ENCODE data around the gene PEX16.

The PEX16 gene

DNA sequence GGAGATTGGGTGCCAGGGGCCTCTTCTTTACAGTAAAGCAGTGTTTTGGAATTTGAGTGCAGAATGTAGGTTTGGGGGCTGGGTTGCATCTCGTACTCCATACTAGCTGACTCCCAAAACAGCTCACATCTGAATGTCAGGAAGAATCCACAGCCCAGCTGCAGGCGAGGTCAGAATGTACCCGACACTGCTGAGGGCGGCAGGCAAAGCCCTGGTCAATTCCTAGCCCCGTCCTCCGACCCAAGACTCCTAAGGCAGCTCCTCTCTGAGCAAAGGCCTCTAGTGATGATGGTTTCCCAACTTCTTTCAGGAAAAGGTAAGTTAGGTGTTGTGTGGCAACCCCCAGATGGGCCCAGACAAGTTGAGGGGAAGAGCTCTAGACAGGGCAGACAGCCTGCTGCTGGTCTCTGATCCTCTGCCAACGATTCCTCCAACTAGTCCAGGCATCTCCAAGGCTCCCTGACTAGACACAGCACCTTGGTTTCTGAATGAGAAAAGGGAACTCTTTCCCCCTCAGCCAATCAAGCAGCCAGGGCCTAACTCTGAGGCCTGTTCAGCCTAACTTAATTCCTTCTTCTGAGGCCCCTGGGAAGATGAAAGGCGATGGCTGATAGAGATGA, 13.4 kb upstream of the PEX16 start:
- DNase-seq, result no peak

DNA sequence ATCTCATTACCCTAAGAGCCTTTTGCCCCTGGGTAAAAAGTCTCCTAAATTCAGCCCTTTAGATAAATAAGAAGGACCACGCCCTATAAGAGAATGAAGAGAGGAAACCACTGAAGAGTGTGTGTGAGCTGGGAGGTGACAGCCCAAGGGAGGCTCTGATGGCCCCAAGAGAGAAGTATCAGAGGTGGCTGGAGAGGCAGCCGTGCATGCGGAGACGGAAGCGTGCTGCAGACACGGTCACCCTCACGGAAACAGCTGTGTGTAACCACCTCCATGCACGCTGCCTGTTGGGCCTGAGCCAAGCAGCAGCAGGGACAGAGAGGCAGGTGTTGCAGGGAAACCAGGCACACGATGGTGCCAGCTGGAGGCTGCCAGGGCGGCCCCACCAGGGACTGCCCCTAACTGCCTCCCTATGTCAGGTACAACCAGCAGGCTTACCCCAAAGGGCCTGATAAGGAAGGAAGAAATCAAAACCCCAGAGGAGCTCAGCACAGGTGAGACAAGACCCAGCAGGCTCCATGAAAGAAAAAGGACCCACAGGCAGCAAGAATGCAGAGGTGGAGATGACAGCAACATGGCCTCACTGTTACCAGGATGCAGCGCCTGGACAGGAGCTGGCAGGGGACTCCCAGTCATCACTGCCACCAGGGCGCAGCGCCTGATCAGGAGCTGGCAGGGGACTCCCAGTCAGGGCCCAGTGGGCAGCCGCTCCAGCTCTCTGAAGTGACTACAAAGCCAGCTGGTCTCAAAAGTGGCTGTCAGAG, 12.5 kb upstream of the PEX16 start:
- peak; percentile 37 for DNase-seq

DNA sequence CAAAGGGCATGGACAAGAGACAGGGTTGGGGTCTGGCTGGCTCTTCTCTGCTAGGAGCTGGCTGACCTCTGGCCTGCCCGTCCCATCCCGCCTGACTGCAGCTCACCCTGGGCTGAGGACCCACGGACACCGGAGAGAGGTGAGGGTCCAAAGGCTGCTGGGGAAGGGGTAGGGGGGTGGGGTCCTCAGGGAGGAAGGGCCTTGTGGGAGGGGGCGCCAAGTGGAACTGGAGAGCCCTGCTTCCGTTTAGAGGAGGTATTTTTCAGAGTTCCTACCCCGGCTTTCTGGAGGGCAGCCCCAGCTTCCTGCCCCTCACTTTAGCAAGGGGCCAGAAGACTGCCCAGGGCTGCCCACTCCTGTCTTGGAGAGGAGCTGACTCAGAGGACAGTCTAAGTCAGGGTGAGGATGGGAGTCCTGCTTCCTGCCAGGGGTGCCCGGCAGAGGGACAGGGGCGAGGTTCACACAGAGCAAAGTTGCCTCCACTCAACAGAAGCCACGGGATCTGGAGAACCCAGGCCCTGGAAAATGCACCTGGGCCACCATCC, 11.9 kb upstream of the PEX16 start:
- DNase-seq, result no peak

- DNase-seq, result no peak
Observed at GRCh38 chr11:45928535-45929215, 11.0 kb upstream of the PEX16 start.

DNA sequence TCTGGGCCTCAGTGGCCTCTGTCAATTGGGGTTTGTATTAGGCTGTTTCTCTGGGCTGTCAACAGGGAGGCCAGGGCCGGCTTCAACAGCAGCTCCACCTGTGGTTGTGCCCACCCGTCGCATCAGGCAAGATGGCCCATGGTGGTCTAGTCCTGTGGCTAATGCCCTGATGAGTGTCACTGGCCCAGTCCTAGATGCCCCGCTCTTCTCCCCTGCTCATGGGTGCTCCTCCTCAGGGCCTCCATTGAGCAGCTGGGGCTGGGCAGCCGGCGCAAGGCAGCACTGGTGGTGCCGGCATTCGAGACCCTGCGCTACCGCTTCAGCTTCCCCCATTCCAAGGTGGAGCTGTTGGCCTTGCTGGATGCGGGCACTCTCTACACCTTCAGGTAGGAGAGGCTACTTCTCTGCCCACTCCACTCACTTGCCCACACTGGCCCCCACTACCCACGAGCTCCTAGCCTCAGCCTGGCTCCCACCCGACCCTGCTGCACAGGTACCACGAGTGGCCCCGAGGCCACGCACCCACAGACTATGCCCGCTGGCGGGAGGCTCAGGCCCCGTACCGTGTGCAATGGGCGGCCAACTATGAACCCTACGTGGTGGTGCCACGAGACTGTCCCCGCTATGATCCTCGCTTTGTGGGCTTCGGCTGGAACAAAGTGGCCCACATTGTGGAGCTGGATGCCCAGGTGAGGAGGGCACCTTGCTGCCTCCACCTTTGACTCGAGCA, 10.2 kb upstream of the PEX16 start:
- no peak for DNase-seq

- no peak for DNase-seq
Observed at GRCh38 chr11:45927332-45927683, 9.6 kb upstream of the PEX16 start.

- DNase-seq, result no peak
Observed at GRCh38 chr11:45926536-45927331, 9.1 kb upstream of the PEX16 start.

DNA sequence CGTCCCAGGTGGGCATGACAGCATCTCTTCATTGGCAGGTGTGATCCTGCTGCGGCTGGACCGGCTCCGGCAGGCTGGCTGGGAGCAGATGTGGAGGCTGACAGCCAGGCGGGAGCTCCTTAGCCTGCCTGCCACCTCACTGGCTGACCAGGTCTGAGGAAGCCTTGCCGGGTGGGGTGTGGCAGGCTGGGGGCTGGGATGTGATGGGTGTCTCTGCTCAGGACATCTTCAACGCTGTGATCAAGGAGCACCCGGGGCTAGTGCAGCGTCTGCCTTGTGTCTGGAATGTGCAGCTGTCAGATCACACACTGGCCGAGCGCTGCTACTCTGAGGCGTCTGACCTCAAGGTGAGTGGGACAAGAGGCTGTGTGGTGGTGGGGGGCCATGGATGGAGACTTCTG, 8.3 kb upstream of the PEX16 start:
- DNase-seq, result no peak

- DNase-seq, result no peak
Observed at GRCh38 chr11:45925550-45925949, 7.9 kb upstream of the PEX16 start.

DNA sequence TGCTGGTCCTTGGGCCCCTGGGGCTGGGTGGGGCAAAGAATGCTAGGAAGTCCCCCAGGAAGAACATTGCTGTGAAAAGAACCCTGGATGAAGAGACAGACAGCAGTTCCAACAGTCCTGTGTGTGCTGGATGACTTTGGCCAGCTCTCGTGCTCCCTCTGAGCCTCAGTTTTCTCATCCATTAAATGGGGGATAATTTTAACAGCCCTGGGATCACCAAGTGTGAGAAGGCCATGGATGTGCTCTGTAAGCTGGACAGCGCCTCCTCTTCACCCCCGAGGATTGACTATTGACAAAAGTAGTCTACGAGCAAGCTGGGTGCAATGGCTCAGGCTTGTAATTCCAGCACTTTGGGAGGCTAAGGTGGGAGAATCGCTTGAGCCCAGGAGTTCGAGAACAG, 7.2 kb upstream of the PEX16 start:
- DNase-seq, result no peak

DNA sequence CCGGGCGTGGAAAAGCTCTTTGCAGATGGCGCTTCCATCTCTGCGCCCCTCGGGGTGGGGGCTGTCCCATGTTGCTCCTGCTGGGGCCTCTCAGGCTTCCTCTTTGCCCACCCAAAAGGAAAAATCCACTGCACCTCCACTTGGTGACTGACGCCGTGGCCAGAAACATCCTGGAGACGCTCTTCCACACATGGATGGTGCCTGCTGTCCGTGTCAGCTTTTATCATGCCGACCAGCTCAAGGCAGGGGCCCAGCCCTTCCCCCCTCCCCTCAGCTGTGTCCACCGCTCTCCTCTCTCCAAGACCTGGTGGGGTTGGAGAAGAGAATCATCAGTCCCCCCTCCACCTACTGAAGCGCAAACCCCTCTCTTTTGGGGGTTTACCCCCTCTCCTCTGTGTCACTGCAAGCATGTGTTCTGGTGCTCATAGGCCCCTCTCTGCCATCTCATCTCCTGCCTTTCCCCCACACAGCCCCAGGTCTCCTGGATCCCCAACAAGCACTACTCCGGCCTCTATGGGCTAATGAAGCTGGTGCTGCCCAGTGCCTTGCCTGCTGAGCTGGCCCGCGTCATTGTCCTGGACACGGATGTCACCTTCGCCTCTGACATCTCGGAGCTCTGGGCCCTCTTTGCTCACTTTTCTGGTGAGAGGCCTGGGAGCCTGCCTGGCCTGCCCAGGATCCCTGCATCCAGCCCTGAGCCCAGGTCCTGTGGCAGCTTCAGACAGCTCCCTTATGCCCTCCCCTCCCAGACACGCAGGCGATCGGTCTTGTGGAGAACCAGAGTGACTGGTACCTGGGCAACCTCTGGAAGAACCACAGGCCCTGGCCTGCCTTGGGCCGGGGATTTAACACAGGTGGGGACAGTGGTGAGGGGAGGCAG, 6.6 kb upstream of the PEX16 start:
- DNase-seq, result no peak

DNA sequence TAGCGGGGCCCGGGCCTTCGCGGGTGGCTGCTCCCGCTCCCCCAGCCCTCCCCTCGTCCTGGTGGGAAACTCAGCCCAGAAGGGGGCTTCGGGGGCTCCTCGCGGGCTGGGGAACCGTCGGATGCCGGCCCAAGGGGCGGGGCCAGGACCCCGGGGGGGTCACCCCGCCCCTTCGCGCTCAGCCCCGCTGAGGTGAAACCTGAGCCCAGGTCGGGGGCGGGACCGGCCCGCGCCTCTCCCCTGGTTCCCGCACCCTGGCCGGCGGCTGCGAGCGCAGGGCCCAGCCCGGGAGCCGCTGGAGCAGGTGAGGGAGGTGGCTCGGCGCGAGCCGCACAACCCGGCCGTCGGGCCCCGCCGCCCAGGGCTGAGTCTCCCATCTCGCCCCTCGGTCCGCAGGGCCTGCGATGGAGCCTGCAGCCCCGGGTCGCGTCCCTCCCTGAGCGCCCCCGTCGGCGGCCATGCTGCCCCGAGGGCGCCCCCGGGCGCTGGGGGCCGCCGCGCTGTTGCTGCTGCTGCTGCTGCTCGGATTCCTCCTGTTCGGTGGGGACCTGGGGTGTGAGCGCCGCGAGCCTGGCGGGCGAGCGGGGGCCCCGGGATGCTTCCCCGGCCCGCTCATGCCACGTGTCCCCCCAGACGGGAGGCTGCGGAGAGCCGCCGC, 4.9 kb upstream of the PEX16 start, which contains the start of gene LARGE2:
TSS of gene LARGE2 (plus strand) at position 232 of the 658 bp plus-strand sequence. CDS start at position 459, 227 bp downstream.
- no peak for DNase-seq

GRCh38 chr11:45921561-45922424, 4.1 kb upstream of the PEX16 start:
- DNase-seq, result no peak

DNA sequence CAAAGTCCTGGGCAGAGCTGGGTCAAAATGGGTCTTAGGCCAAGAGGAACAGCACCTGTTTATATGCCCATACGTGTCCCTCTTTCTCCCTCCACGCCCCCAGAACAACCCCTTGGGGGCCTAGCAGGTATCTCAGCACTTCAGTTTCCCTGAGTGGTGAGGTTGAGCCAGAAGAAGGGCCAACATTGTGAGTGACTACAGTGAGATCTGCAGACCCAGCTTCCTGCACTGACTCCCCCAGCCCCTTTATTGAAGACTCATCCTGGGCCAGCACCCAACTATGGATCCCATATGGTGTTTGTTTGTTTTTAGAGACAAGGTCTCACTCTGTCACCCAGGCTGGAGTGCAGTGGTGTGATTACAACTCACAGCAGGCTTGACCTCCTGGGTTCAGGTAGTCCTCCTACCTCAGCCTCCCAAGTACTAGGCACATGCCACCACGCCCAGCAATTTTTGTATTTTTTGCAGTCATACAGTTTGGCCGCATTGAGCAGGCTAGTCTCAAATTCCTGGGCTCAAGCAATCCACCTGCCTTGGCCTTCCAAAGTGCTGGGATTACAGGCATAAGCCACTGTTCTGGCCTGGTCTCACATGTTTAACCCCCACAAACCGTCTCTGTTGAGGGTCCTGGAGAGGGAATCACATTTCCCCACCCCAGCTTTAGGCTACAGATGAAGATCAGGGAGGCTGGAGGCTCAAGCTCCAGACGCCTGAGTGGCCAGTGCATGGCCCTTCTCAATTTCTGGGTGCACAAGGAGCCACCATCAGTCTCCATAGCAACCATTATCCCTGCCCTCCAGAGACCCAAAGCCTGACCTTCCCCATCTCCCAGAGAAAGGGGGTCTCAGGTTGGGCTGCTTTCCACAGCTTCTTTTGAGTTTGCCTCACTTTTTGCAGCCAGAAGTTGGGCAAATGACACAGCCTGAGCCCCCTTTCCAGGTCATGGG, 3.1 kb upstream of the PEX16 start:
- DNase-seq, result no peak

DNA sequence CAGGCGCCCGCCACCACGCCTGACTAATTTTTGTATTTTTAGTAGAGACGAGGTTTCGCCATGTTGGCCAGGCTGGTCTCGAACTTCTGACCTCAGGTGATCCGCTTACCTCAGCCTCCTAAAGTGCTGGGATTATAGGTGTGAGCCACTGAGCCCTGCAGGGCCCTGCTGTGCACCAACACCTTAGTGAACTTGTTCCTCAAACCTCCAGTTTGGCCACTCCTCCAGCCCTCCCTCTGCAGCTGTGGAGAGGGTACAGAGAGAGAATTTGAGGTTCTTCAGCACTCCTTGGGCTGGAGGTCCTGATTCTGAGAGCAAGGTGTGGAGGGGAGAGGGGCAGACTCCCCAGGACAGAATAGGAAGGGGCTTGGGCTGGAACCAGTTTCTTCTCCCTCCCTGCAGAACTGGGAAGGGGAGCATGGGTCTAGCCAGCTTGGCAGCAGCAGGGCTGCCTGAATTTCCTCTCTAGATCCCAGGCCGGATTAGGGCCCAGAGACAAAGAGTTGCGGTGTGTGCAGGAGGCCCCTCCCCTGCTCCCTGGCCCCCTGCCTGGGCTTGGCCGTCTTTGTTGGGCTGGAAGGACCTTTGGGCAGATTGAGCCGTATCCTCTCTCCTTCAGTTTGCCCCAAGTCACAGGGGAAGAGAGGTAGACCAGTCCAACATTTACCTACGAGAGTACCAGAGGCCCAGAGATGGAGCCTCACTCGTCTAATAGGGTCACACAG, 2.3 kb upstream of the PEX16 start:
- no peak for DNase-seq

DNA sequence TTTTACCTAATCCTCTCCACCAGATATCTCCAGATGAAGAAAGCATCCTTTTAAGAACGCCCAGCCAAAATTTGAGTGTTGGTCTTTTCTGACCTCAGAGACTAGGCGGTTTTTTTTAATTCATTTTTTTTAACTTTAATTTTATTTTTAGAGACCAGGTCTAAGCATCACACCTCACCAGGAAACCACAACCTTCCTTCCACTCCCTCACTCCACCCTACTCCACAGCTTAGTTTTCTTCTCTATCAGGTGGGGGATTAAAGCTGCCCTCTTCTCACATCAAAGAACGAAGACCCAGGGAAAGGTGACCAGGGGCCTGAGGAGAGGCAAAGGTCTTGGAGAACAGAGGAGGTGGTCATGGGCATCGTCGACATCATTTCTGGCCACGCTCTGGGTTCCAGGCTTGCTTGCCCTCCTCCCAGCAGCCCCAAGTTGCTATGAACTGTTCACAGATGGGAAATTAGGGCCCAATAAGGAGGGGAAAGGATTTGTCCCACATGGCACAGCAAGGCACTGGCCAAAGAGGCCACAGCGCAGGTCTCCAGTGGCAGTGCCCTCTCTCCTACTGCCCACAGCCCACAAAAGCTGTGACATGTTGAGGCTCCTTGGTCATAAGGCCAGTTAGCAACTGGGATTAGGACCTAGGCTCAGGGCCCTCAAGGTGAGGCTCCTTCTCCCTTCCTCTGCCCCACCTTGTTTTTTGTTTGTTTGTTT, 1.4 kb upstream of the PEX16 start:
- no peak for DNase-seq

GRCh38 chr11:45918331-45918941, 759 bp upstream of the PEX16 start:
- peak; percentile 80 for DNase-seq

Data from hematopoietic multipotent progenitor cell treated with erythropoietin and hydrocortisone succinate and interleukin-3 and kit ligand, for 8 days (in vitro differentiated cells).